Erythroblast (primary cell): ENCODE results near the gene AHCY.

Experiments
- GATA1 ChIP-seq: IDR thresholded peaks from 2 replicates; pipeline ENCODE4 v1.6.1; 2011; ENCODE audit warnings: low read depth, mild to moderate bottlenecking, control low read depth, low read length, moderate library complexity
- POLR2A ChIP-seq: IDR thresholded peaks from 2 replicates; pipeline ENCODE4 v1.6.1; 2011; ENCODE audit warnings: mild to moderate bottlenecking, low read length

GRCh38 chr20:34311118-34312023 is 8.2 kb upstream of the AHCY start:
- no peak for TF ChIP-seq POLR2A
- no peak for TF ChIP-seq GATA1
